ENCODE results near the gene SHISA3.
"Not testable (repeated sequence)": the region's sequence is repeated elsewhere in the genome, so short reads cannot be mapped to it uniquely, and the experiment has no call there.

Gene SHISA3

GRCh38 chr4:42396752-42397634, at the start of gene SHISA3:
SHISA3 (plus strand) TSS chr4:42397488; CDS start chr4:42398057, 569 bp downstream.
- no peak for DNase-seq

GRCh38 chr4:42348247-42348646, 49.0 kb upstream of the SHISA3 start:
- DNase-seq, result no peak

DNA sequence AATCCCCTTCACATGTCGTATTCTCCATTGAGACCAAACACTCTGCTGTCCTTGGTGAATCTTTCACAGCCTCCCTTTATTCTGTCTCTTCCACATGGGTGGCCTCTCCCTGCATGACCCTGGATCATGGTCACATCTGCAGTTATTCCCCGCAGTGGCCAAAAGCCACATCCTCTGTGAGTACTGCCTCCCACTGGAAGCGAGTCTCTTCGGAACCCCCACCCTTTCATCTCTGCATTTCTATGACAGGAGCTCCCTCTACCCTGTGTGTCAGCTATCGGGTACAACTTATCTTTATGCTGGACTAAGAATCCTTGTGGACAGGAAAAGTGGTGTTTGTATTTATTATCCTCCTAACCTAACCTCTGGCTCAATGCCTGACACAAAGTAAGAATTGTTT, 48.6 kb upstream of the SHISA3 start:
- DNase-seq, result no peak

GRCh38 chr4:42350611-42351182, 46.6 kb upstream of the SHISA3 start:
- no peak for DNase-seq

DNA sequence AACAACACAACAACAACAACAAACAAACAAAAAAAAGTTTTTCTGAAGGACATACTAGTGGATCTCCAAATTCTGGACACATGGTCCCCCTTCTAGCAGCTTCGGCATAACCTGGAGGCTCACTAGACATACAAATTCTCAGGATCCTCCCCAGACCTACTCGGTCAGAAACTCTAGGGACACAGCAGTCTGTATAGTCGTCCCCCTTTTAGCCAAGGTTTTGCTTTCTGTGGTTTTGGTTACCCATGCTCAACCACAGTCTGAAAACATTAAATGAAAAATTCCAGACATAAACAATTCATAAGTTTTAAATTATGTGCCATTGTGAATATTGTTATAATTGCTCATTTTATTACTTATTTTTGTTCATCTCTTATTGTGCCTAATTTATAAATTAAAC, 45.2 kb upstream of the SHISA3 start:
- no peak for DNase-seq

GRCh38 chr4:42357325-42357724, 40.0 kb upstream of the SHISA3 start:
- DNase-seq, result no peak

DNA sequence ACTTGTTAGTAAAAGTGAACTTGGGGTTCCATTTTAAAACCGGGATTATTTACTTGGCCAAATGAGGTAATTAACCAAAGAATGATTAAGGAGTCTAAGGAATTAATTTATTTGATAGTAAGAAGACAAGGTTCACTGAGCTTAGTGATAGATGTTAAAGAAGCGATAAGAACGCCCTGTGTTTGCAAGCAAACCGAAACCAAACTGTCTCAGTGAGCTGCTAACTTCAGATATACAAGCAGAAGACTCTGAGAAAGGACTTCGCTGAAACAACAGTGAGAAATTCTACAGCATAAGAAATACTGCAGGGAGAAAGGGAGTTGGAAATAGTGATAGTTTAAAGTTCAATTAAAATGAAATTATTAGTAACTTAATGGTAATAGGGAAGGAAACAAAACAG, 37.6 kb upstream of the SHISA3 start:
- DNase-seq, result no peak

- no peak for DNase-seq
These were observed 37.0 kb upstream of the SHISA3 start for GRCh38 chr4:42360256-42360669.

GRCh38 chr4:42361456-42361855, 35.8 kb upstream of the SHISA3 start:
- no peak for DNase-seq

DNA sequence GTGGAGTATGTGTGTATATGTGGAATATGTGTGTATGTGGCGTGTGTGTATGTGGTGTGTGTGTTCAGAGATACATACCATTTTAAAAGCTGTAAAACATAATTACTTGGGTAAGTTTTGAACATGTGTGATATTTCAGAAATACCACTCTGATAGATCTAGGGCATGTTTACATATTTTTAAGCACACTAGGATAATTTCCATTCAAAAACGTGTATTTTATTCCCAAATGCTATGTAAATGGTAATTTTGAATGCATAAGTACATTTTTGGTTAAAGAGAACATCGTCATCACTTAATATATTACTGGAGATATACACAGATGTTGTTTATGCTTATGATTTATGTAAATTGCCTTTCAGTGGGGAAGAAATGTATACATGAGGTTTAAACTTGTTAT, 34.7 kb upstream of the SHISA3 start:
- no peak for DNase-seq

DNA sequence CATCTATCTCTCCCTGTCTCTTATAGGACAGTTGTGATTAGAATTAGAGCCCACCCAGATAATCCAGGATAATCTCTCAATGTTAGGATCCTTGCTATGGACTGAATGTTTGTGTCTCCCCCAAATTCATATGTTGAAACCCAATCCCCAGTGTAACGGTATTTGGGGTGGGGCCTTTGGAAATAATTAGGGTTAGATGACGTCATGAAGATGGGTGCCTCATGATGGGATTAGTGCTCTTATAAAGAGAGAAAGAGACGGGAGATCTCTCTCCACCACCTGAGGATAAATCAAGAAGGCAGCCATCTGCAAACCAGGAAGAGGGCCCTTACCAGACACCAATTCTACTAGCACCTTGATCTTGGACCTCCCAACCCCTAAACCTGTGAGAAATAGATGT, 33.7 kb upstream of the SHISA3 start:
- no peak for DNase-seq

DNA sequence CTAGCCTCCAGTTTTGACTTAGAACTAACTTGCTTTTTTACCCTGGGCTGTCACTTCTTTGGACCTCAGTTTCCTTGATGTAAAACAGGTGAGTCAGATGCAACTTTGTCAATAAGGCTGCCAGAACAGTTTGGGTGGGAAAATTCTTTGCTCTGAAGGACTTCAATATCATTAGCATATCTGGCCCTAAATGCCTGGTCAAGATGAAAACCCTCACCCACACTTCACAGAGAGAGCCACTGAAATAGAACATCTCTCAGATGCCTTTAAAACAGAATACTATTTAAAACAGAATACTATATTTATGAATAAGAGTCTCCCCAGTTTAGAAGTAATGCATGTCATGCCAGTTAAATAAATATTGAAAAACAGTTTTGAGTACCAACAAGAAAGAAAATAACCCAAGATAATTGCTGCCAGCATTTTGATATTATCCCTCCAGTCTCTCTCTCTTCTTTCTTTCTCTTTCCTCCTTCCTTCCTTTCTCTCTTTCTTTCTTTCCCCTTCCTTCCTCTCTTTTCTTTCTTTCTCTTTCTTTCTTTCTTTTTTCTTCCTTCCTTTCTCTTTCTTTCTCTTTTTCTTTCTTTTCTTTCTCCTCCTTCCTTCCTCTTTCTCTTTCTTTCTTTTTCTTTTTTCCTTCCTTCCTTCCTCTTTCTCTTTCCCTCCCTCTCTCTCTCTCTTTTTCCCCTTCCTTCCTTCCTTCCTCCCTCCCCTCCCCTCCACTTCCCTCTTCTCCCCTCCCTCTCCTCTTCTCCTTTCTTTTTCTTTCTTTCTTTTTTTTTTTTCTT, 32.8 kb upstream of the SHISA3 start:
- DNase-seq, result no peak

GRCh38 chr4:42366959-42367358, 30.3 kb upstream of the SHISA3 start:
- no peak for DNase-seq

GRCh38 chr4:42369489-42369888, 27.8 kb upstream of the SHISA3 start:
- DNase-seq, result no peak

DNA sequence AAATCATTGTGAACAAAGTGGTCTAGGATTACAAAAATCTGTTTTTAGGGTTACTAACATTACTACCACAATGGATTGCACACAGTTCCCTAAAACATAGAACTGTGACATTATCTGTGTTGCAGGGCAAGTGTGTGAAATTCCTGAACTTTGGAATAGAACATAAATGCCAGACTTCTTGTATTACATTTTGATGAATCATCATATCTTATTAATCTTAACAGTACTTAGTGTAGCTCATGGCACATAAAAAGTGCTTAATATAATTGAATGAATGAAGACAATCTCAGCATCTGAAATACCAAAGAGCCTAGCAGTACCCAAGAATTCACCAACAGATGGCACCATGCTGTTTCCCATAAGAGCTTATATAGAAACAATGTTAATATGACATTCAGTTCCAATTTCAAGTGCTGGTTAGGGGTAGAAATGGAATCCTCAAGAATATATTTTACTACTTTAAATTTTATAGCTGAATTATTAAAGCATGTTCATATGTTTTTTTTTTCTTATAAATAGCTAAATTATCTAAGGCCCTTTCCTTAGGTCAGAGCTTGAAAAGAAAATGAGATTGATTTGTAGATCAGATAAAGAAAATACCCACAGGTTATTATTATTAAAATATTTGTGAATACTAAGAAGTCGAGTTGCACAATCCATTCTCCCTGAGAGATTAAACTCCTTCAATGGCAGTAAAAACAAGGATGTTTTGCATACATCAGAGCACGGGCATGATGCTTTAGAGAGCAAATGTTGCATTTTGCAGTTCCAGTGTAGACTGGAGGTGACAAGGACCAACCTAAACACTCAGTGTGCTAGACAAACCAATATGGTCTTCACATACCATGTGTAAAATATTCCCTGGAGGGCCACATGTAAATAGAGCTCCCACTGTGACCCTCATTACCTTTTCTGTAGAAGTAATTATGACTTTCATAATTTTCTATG, 25.7 kb upstream of the SHISA3 start:
- no peak for DNase-seq

GRCh38 chr4:42372303-42372702, 25.0 kb upstream of the SHISA3 start:
- DNase-seq, result not testable (repeated sequence)

DNA sequence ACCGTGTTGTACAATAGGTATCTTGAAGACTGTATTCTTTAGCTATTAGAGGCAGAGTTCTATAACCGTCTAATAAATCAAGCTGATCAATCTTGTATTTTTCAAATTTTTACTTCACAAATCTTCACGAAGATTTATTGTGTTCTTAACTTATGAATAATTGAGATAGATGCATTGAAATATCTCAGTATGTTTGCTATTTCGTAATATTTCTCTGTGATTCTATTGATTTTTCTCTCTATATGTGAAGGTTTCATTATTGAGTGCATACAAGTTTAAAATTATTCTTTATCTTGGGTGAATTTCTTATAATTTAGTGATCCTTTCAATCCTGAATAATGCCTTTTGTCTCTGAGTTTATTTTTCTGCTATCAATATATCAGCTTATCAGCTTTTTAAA, 19.8 kb upstream of the SHISA3 start:
- DNase-seq, result no peak

DNA sequence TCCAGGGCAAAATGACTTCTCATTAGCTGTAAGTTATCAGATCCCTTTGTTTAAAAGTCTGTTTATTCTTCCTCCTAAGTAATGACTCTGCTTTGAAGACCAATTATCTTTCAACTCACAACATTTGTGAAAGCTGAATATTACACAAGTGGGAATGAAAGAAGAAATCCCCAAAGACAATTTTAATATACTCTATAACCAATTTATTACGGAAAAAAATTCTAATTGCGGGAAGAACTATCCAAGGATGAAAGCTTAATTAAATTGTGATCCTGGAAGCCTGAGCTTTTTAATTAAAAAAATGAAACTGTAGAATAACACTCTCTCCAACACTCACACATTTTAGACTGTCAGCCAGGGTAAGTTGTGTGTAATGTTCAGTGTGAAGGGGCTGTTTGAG, 15.6 kb upstream of the SHISA3 start:
- no peak for DNase-seq

DNA sequence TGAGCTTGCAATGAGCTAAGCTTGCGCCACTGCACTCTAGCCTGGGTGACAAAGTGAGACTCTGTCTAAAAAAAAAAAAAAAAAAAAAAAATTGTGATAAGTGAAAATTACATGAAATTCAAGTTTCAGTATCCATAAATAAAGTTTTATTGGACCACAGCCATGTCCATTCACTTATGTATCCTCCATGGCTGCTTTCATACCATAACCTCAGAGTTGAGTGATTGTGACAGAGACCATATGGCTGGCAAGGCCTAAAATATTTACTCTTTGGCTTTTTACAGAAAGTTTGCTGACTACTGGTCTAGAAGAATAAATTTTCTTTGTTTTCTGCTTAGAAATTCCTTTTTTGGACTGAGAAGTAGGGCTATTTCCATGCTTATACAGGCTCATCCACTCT, 11.8 kb upstream of the SHISA3 start:
- DNase-seq, result no peak

- DNase-seq, result no peak
These were observed 6.5 kb upstream of the SHISA3 start for GRCh38 chr4:42390622-42391354.

GRCh38 chr4:42391355-42391664, 6.0 kb upstream of the SHISA3 start:
- DNase-seq, result no peak

- no peak for DNase-seq
These were observed 5.3 kb upstream of the SHISA3 start for GRCh38 chr4:42391981-42392380.

Measured in GOT3 (cell line).